Activated B cell treated with CpG ODN at 0.5 μM for 24 hours (primary cell): ENCODE results near the gene COX7B. TPM values are rescaled to one million over a fixed set of nuclear protein-coding genes. Genes with fewer than 3 reads are reported as not detected.
A peak's percentile ranks its signal among the peaks of the same experiment; 100 is the strongest.
"Not testable (repeated sequence)": the region's sequence is repeated elsewhere in the genome, so short reads cannot be mapped to it uniquely, and the experiment has no call there.

ENCODE experiments used
- ATAC-seq: fragments of 200-7000 bp; cut with Tn5 transposase; one replicate; pipeline ENCODE4 v1.10.0; 2021; ENCODE audit warnings: low read depth, mild to moderate bottlenecking, moderate library complexity
- CTCF ChIA-PET: fragments of 350-600 bp; sonication (Branson Sonifier 250); formaldehyde crosslinking; loops from one replicate; lab custom pipeline; 2021; ENCODE audit warnings: antibody characterized with exemption; lab: Charles Lee
- POLR2A ChIA-PET: fragments of 350-600 bp; sonication (Branson Sonifier 250); formaldehyde crosslinking; loops from one replicate; lab custom pipeline; 2021; ENCODE audit warnings: antibody characterized with exemption; lab: Charles Lee
- DNase-seq: peaks from one replicate; pipeline ENCODE4 v3.0.0; 2022
- H3K27ac Mint-ChIP-seq: one replicate; pipeline ENCODE4 v1.8.0; 2020; ENCODE audit warnings: mixed read lengths
- H3K27me3 Mint-ChIP-seq: one replicate; pipeline ENCODE4 v1.8.0; 2021; ENCODE audit warnings: mixed read lengths
- H3K36me3 Mint-ChIP-seq: one replicate; pipeline ENCODE4 v1.8.0; 2021; ENCODE audit warnings: low read depth, mixed read lengths
- H3K4me1 Mint-ChIP-seq: one replicate; pipeline ENCODE4 v1.8.0; 2021; ENCODE audit warnings: mixed read lengths
- H3K4me3 Mint-ChIP-seq: one replicate; pipeline ENCODE4 v1.8.0; 2020; ENCODE audit warnings: mild to moderate bottlenecking, mixed read lengths
- H3K9me3 Mint-ChIP-seq: one replicate; pipeline ENCODE4 v1.8.0; 2020; ENCODE audit warnings: mixed read lengths
- CTCF ChIP-seq: fragments of 200-600 bp; IDR thresholded peaks from one replicate; pipeline ENCODE4 v1.8.0; 2022; ENCODE audit warnings: antibody characterized with exemption, mild to moderate bottlenecking
- intact Hi-C: fragments of 100-400 bp; cut with micrococcal nuclease; formaldehyde crosslinking; loops from one replicate; pipeline ENCODE4 v1.15.1; 2024
- total RNA-seq: library from RNA; stranded (reverse); gene quantifications from 2 replicates; pipeline ENCODE4 v1.2.3, GENCODE V29; 2022

COX7B gene
- 196 and 235 TPM in 2 replicates for total RNA-seq

GRCh38 chrX:77899081-77899828 is at the start of gene COX7B:
Gene COX7B, plus strand, starts transcription at chrX:77899468. Its CDS starts 86 bp downstream, at chrX:77899554.
- POLR2A ChIA-PET: interaction anchor here (0.6 to 7.7 kb wide), 8 partner anchors 8 to 1271 kb away, joined by 3 to 63 read pairs (median 4); partner anchors contain the start of genes ATP7A, ATRX and TAF9B
- peaks cover 35% of the 10 kb centered on the region for H3K36me3 Mint-ChIP-seq
- peak within 1 kb of the TSS; percentile 95 for H3K27ac Mint-ChIP-seq
- H3K9me3 Mint-ChIP-seq: no peaks in the 10 kb centered on the region
- no peaks in the 10 kb centered on the region for H3K27me3 Mint-ChIP-seq
- DNase-seq (no peak), ATAC-seq (peak; percentile 71)
- H3K4me1 Mint-ChIP-seq: peaks cover 27% of the 10 kb centered on the region
- CTCF ChIA-PET: interaction anchor here (2.2 to 2.4 kb wide), 2 partner anchors 11 to 125 kb away, joined by 9 read pairs; partner anchors contain the start of gene ATP7A
- peak within 1 kb of the TSS; percentile 94 for H3K4me3 Mint-ChIP-seq
- intact Hi-C loops: loop anchor here (1.0 to 10.0 kb wide), 11 partner anchors 11 to 1726 kb away; partner anchors contain the start of genes ATP7A, ATRX, CYSLTR1 and MAGEE1
- no peak for TF ChIP-seq CTCF

- DNase-seq (no peak), ATAC-seq (no peak)
- ChIA-PET CTCF (no interaction called here), POLR2A (no interaction called here)
- Mint-ChIP-seq H3K4me3 (no peak overlapping the region), H3K9me3 (no peaks in the 10 kb centered on the region), H3K36me3 (peaks cover 19% of the 10 kb centered on the region), H3K27me3 (no peaks in the 10 kb centered on the region), H3K4me1 (no peaks in the 10 kb centered on the region), H3K27ac (no peak overlapping the region)
- TF ChIP-seq CTCF: no peak
- intact Hi-C loops: no loop called here
These were observed 23.9 kb upstream of the COX7B start for GRCh38 chrX:77875372-77875771.

GRCh38 chrX:77881418-77881817 is 17.9 kb upstream of the COX7B start:
- CTCF ChIA-PET, H3K4me1 Mint-ChIP-seq, H3K36me3 Mint-ChIP-seq, H3K27ac Mint-ChIP-seq, ATAC-seq, H3K4me3 Mint-ChIP-seq, intact Hi-C loops, H3K9me3 Mint-ChIP-seq, DNase-seq, H3K27me3 Mint-ChIP-seq, POLR2A ChIA-PET: not testable (repeated sequence)

GRCh38 chrX:77892887-77893286 is 6.4 kb upstream of the COX7B start:
- ChIA-PET POLR2A (no interaction called here), CTCF (no interaction called here)
- TF ChIP-seq CTCF: no peak
- Mint-ChIP-seq H3K4me3 (peak overlapping the region; percentile 35), H3K27me3 (no peaks in the 10 kb centered on the region), H3K36me3 (peaks cover 18% of the 10 kb centered on the region), H3K4me1 (peaks cover 29% of the 10 kb centered on the region), H3K9me3 (no peaks in the 10 kb centered on the region), H3K27ac (no peak overlapping the region)
- intact Hi-C loops: loop anchor here (10.0 kb wide), 2 partner anchors 1212 to 1242 kb away; no protein-coding TSS in a partner anchor
- no peak for ATAC-seq
- DNase-seq: no peak

GRCh38 chrX:77893713-77894112 is 5.6 kb upstream of the COX7B start:
- CTCF ChIA-PET: no interaction called here
- Mint-ChIP-seq H3K9me3 (no peaks in the 10 kb centered on the region), H3K4me1 (peaks cover 29% of the 10 kb centered on the region), H3K27ac (no peak overlapping the region), H3K4me3 (peak overlapping the region; percentile 11), H3K36me3 (peaks cover 16% of the 10 kb centered on the region), H3K27me3 (no peaks in the 10 kb centered on the region)
- intact Hi-C loops: loop anchor here (10.0 kb wide), 2 partner anchors 1211 to 1241 kb away; no protein-coding TSS in a partner anchor
- DNase-seq: no peak
- no peak for ATAC-seq
- POLR2A ChIA-PET: no interaction called here
- no peak for TF ChIP-seq CTCF
